Hematopoietic multipotent progenitor cell treated with erythropoietin and hydrocortisone succinate and interleukin-3 and kit ligand, for 8 days (in vitro differentiated cells): ENCODE results near the gene ANK3.

Experiments
- DNase-seq: peaks from one replicate; pipeline ENCODE4 v3.0.0-alpha.2; 2015

The ANK3 gene

GRCh38 chr10:60389413-60390025, at the start of gene ANK3:
ANK3 (minus strand) TSS chr10:60389875; CDS start chr10:60389538, 337 bp downstream.
- DNase-seq: no peak

- DNase-seq: peak; percentile 45
Measured at GRCh38 chr10:60434418-60435046, 44.9 kb upstream of the ANK3 start.

GRCh38 chr10:60433684-60434083, 44.0 kb upstream of the ANK3 start:
- DNase-seq: no peak

GRCh38 chr10:60430836-60431597, 41.3 kb upstream of the ANK3 start:
- no peak for DNase-seq

- no peak for DNase-seq
Measured at GRCh38 chr10:60430017-60430416, 40.3 kb upstream of the ANK3 start.

- DNase-seq: no peak
Measured at GRCh38 chr10:60429084-60429849, 39.6 kb upstream of the ANK3 start.

GRCh38 chr10:60428387-60428737, 38.7 kb upstream of the ANK3 start:
- no peak for DNase-seq

- no peak for DNase-seq
Measured at GRCh38 chr10:60427709-60428386, 38.2 kb upstream of the ANK3 start.

- no peak for DNase-seq
Measured at GRCh38 chr10:60427148-60427547, 37.5 kb upstream of the ANK3 start.

- no peak for DNase-seq
Measured at GRCh38 chr10:60426425-60426824, 36.8 kb upstream of the ANK3 start.

- no peak for DNase-seq
Measured at GRCh38 chr10:60425392-60426110, 35.9 kb upstream of the ANK3 start.

GRCh38 chr10:60424971-60425370, 35.3 kb upstream of the ANK3 start:
- no peak for DNase-seq

GRCh38 chr10:60423920-60424319, 34.2 kb upstream of the ANK3 start:
- no peak for DNase-seq

- DNase-seq: no peak
Measured at GRCh38 chr10:60422809-60423208, 33.1 kb upstream of the ANK3 start.

- DNase-seq: no peak
Measured at GRCh38 chr10:60420991-60421894, 31.6 kb upstream of the ANK3 start.

GRCh38 chr10:60419249-60419648, 29.6 kb upstream of the ANK3 start:
- DNase-seq: no peak

- no peak for DNase-seq
Measured at GRCh38 chr10:60417901-60418300, 28.2 kb upstream of the ANK3 start.

GRCh38 chr10:60417024-60417423, 27.3 kb upstream of the ANK3 start:
- DNase-seq: no peak

GRCh38 chr10:60414877-60415585, 25.4 kb upstream of the ANK3 start:
- no peak for DNase-seq

- DNase-seq: no peak
Measured at GRCh38 chr10:60414111-60414510, 24.4 kb upstream of the ANK3 start.
